Activated CD4-positive, alpha-beta T cell treated with anti-CD3 and anti-CD28 coated beads, Interleukin-2, amount 50 U/mL, for 1 hour (primary cell): ENCODE results near the gene GARNL3.

Experiments used
- DNase-seq: peaks from one replicate; pipeline ENCODE4 v3.0.0-alpha.2; 2020

GARNL3 gene

GRCh38 chr9:127390248-127390545 lies 125.6 kb downstream of the GARNL3 start:
- DNase-seq: no peak

GRCh38 chr9:127390563-127390962 lies 126.0 kb downstream of the GARNL3 start:
- no peak for DNase-seq

- DNase-seq: no peak
Observed at GRCh38 chr9:127392166-127392565, 127.6 kb downstream of the GARNL3 start.

- DNase-seq: no peak
Observed at GRCh38 chr9:127392976-127393375, 128.4 kb downstream of the GARNL3 start.

GRCh38 chr9:127393645-127394044 lies 129.1 kb downstream of the GARNL3 start:
- no peak for DNase-seq

- DNase-seq: no peak
Observed at GRCh38 chr9:127395497-127396252, 131.1 kb downstream of the GARNL3 start.

GRCh38 chr9:127396253-127396807 lies 131.8 kb downstream of the GARNL3 start:
- no peak for DNase-seq

GRCh38 chr9:127396808-127397645 lies 132.5 kb downstream of the GARNL3 start, which contains the start of gene SLC2A8:
Gene SLC2A8, plus strand, starts transcription at chr9:127397169. Its CDS starts 62 bp downstream, at chr9:127397231.
- peak; percentile 77 for DNase-seq

- peak; percentile 19 for DNase-seq
Observed at GRCh38 chr9:127397646-127398274, 133.2 kb downstream of the GARNL3 start.

GRCh38 chr9:127398275-127398647 lies 133.7 kb downstream of the GARNL3 start:
- no peak for DNase-seq

GRCh38 chr9:127398715-127399400 lies 134.3 kb downstream of the GARNL3 start:
- DNase-seq: no peak

- DNase-seq: no peak
Observed at GRCh38 chr9:127399736-127400269, 135.2 kb downstream of the GARNL3 start.

- no peak for DNase-seq
Observed at GRCh38 chr9:127402401-127403090, 138.0 kb downstream of the GARNL3 start.

- no peak for DNase-seq
Observed at GRCh38 chr9:127403507-127404192, 139.1 kb downstream of the GARNL3 start.

GRCh38 chr9:127404631-127405030 lies 140.1 kb downstream of the GARNL3 start:
- no peak for DNase-seq

GRCh38 chr9:127405344-127406125 lies 141.0 kb downstream of the GARNL3 start:
- no peak for DNase-seq

GRCh38 chr9:127406799-127407491 lies 142.4 kb downstream of the GARNL3 start:
- DNase-seq: no peak

GRCh38 chr9:127407492-127407843 lies 142.9 kb downstream of the GARNL3 start:
- no peak for DNase-seq

GRCh38 chr9:127411122-127411521 lies 146.5 kb downstream of the GARNL3 start:
- no peak for DNase-seq

- DNase-seq: no peak
Observed at GRCh38 chr9:127415141-127415540, 150.6 kb downstream of the GARNL3 start.
